H9 (cell line): ENCODE results near the gene IL1RAPL1. TPM values are rescaled to one million over a fixed set of nuclear protein-coding genes. Genes with fewer than 3 reads are reported as not detected.

Experiments
- DNase-seq: peaks from one replicate; pipeline ENCODE4 v3.0.0-alpha.2; 2017
- H2AFZ ChIP-seq: one replicate; pipeline ENCODE4 v1.6.1; 2013; ENCODE audit warnings: mild to moderate bottlenecking, low read length, control low read depth, moderate library complexity
- H2AK5ac ChIP-seq: 2 replicates; pipeline ENCODE4 v1.6.1; 2013; ENCODE audit warnings: low read length, control low read depth, mixed read lengths; ENCODE audit not compliant: insufficient read length
- H2BK120ac ChIP-seq: one replicate; pipeline ENCODE4 v1.6.1; 2013; ENCODE audit warnings: low read depth, mild to moderate bottlenecking, low read length, control low read depth, inconsistent platforms; ENCODE audit not compliant: poor library complexity, severe bottlenecking
- H2BK12ac ChIP-seq: 2 replicates; pipeline ENCODE4 v1.6.1; 2013; ENCODE audit warnings: low read length, control low read depth, mixed read lengths, low read depth; ENCODE audit not compliant: insufficient read length
- H2BK15ac ChIP-seq: 2 replicates; pipeline ENCODE4 v1.6.1; 2013; ENCODE audit warnings: low read depth, low read length, control low read depth
- H2BK20ac ChIP-seq: one replicate; pipeline ENCODE4 v1.6.1; 2013; ENCODE audit warnings: low read depth, mild to moderate bottlenecking, low read length, control low read depth, inconsistent platforms; ENCODE audit not compliant: poor library complexity, severe bottlenecking
- H2BK5ac ChIP-seq: 2 replicates; pipeline ENCODE4 v1.6.1; 2013; ENCODE audit warnings: low read length, control low read depth, mixed read lengths; ENCODE audit not compliant: insufficient read length
- H3K14ac ChIP-seq: 2 replicates; pipeline ENCODE4 v1.6.1; 2013; ENCODE audit warnings: low read length, control low read depth; ENCODE audit not compliant: insufficient read depth
- H3K18ac ChIP-seq: 2 replicates; pipeline ENCODE4 v1.6.1; 2013; ENCODE audit warnings: low read depth, mild to moderate bottlenecking, mixed read lengths, low read length, control low read depth; ENCODE audit not compliant: insufficient read length
- H3K23ac ChIP-seq: 2 replicates; pipeline ENCODE4 v1.6.1; 2013; ENCODE audit warnings: low read length, control low read depth, mixed read lengths, low read depth; ENCODE audit not compliant: insufficient read length
- H3K23me2 ChIP-seq: 2 replicates; pipeline ENCODE4 v1.6.1; 2013; ENCODE audit warnings: low read depth, mild to moderate bottlenecking, mixed read lengths, low read length, control low read depth; ENCODE audit not compliant: insufficient read length, poor library complexity, severe bottlenecking
- H3K27ac ChIP-seq: 2 replicates; pipeline ENCODE4 v1.5.1; 2013; ENCODE audit warnings: low read length, control low read depth, mixed read lengths, low read depth; ENCODE audit not compliant: insufficient read length
- H3K27me3 ChIP-seq: 2 replicates; pipeline ENCODE4 v1.6.1; 2013; ENCODE audit warnings: low read length, control low read depth, inconsistent platforms; ENCODE audit not compliant: insufficient read depth
- H3K4ac ChIP-seq: 2 replicates; pipeline ENCODE4 v1.6.1; 2013; ENCODE audit warnings: low read depth, mild to moderate bottlenecking, control low read depth, inconsistent platforms, low read length, moderate library complexity
- H3K4me1 ChIP-seq: 2 replicates; pipeline ENCODE4 v1.6.1; 2013; ENCODE audit warnings: low read length, control low read depth, inconsistent platforms; ENCODE audit not compliant: insufficient read depth
- H3K4me2 ChIP-seq: 2 replicates; pipeline ENCODE4 v1.6.1; 2013; ENCODE audit warnings: low read length, control low read depth, mixed read lengths; ENCODE audit not compliant: insufficient read length, insufficient read depth
- H3K56ac ChIP-seq: 2 replicates; pipeline ENCODE4 v1.6.1; 2013; ENCODE audit warnings: low read depth, mild to moderate bottlenecking, mixed read lengths, low read length, control low read depth; ENCODE audit not compliant: insufficient read length
- H3K79me1 ChIP-seq: 2 replicates; pipeline ENCODE4 v1.6.1; 2013; ENCODE audit warnings: low read depth, mild to moderate bottlenecking, moderate library complexity, low read length, control low read depth, inconsistent platforms; ENCODE audit not compliant: insufficient read depth, poor library complexity, severe bottlenecking
- H3K79me2 ChIP-seq: 2 replicates; pipeline ENCODE4 v1.6.1; 2013; ENCODE audit warnings: low read length, control low read depth, inconsistent platforms; ENCODE audit not compliant: insufficient read depth
- H3K9ac ChIP-seq: 2 replicates; pipeline ENCODE4 v1.6.1; 2013; ENCODE audit warnings: low read length, control low read depth, mixed read lengths; ENCODE audit not compliant: insufficient read length; ENCODE audit errors: extremely low read depth
- H3K9me3 ChIP-seq: one replicate; pipeline ENCODE4 v1.6.1; 2013; ENCODE audit warnings: low read depth, low read length, inconsistent platforms; ENCODE audit not compliant: control insufficient read depth
- H3T11ph ChIP-seq: one replicate; pipeline ENCODE4 v1.6.1; 2013; ENCODE audit warnings: mild to moderate bottlenecking, low read length, control low read depth, inconsistent platforms
- H4K20me1 ChIP-seq: one replicate; pipeline ENCODE4 v1.6.1; 2013; ENCODE audit not compliant: control insufficient read depth, insufficient read length, insufficient read depth
- H4K5ac ChIP-seq: 2 replicates; pipeline ENCODE4 v1.6.1; 2013; ENCODE audit warnings: low read depth, mild to moderate bottlenecking, mixed read lengths, low read length, control low read depth; ENCODE audit not compliant: insufficient read length
- H4K8ac ChIP-seq: replicated peaks from 2 replicates; pipeline ENCODE4 v1.6.1; 2013; ENCODE audit warnings: low read length, control low read depth, mixed read lengths, low read depth; ENCODE audit not compliant: insufficient read length
- H4K91ac ChIP-seq: 2 replicates; pipeline ENCODE4 v1.6.1; 2013; ENCODE audit warnings: low read depth, mild to moderate bottlenecking, moderate library complexity, mixed read lengths, low read length, control low read depth; ENCODE audit not compliant: insufficient read length
- H3K27ac Mint-ChIP-seq, 3 experiments: 2 replicates in 2 of 3; 3 replicates in 1 of 3; pipeline ENCODE4 v1.8.0; 2020 to 2021; ENCODE audit warnings: mixed read lengths in 3 of 3, mild to moderate bottlenecking in 1 of 3, moderate library complexity in 1 of 3
- H3K27me3 Mint-ChIP-seq: 2 replicates; pipeline ENCODE4 v1.8.0; 2021; ENCODE audit warnings: low read depth, mild to moderate bottlenecking, moderate library complexity, mixed read lengths
- H3K36me3 Mint-ChIP-seq, 3 experiments: 2 replicates in 2 of 3; 3 replicates in 1 of 3; pipeline ENCODE4 v1.8.0; 2020 to 2021; ENCODE audit warnings: low read depth in 3 of 3, mixed read lengths in 3 of 3; ENCODE audit not compliant: insufficient read depth in 1 of 3
- H3K4me1 Mint-ChIP-seq, 2 experiments: 2 replicates each; pipeline ENCODE4 v1.8.0; 2020; ENCODE audit warnings: mixed read lengths in 2 of 2
- H3K4me3 Mint-ChIP-seq, 2 experiments: 2 replicates in 1 of 2; 3 replicates in 1 of 2; pipeline ENCODE4 v1.8.0; 2020 to 2021; ENCODE audit warnings: mild to moderate bottlenecking in 2 of 2, mixed read lengths in 2 of 2, moderate library complexity in 1 of 2
- H3K9me3 Mint-ChIP-seq, 2 experiments: 2 replicates in 1 of 2; 3 replicates in 1 of 2; pipeline ENCODE4 v1.8.0; 2020; ENCODE audit warnings: mild to moderate bottlenecking in 2 of 2, mixed read lengths in 2 of 2, moderate library complexity in 1 of 2
- CTCF ChIP-seq: fragments of 200-600 bp; sonication (generic); conservative IDR thresholded peaks from 3 replicates; pipeline ENCODE4 v1.8.0; 2021; ENCODE audit warnings: antibody characterized with exemption, mild to moderate bottlenecking
- WGBS: extraction: QIAGEN DNeasy Blood & Tissue Kit; methylation state at CpG from one replicate; pipeline ENCODE4 v1.1.7; 2013; ENCODE audit warnings: missing lambda C conversion rate, low lambda C conversion rate, mixed read lengths; ENCODE audit not compliant: insufficient read length; ENCODE audit errors: extremely low coverage; 5-methylcytosine and 5-hydroxymethylcytosine counted together
- total RNA-seq: library from RNA; stranded (reverse); gene quantifications from 2 replicates; pipeline ENCODE4 v1.2.1, GENCODE V29; 2021

The IL1RAPL1 gene
- total RNA-seq, 1 experiment from 2014 or later, result 0.31 TPM

GRCh38 chrX:28979877-28980276 lies 392.6 kb downstream of the IL1RAPL1 start:
- Mint-ChIP-seq H3K27me3 (no peaks in the 10 kb centered on the region), H3K27ac (no peak overlapping the region), H3K36me3 (peaks cover 0 to 3% (median 0%) of the 10 kb centered on the region in 3 experiments; a peak in 2 of 7 replicates), H3K9me3 (peaks cover 6 to 49% of the 10 kb centered on the region in 2 experiments), H3K4me3 (no peak overlapping the region), H3K4me1 (peaks cover 8% of the 10 kb centered on the region in 2 experiments)
- no peak overlapping the region for H2BK15ac ChIP-seq
- no peaks in the 10 kb centered on the region for H3K27me3 ChIP-seq
- H3K4me1 ChIP-seq, result no peaks in the 10 kb centered on the region
- no peak for DNase-seq
- no peaks in the 10 kb centered on the region for H3K9me3 ChIP-seq
- no peak overlapping the region for H3K4ac ChIP-seq
- H4K20me1 ChIP-seq, result no peaks in the 10 kb centered on the region
- H3K14ac ChIP-seq, result no peak overlapping the region
- no peak overlapping the region for H3K56ac ChIP-seq
- H2BK5ac ChIP-seq, result no peak overlapping the region
- no peak overlapping the region for H3K9ac ChIP-seq
- H2AFZ ChIP-seq, result no peak overlapping the region
- no peaks in the 10 kb centered on the region for H3K79me1 ChIP-seq
- H3K18ac ChIP-seq, result no peak overlapping the region
- no peak for TF ChIP-seq CTCF
- no peaks in the 10 kb centered on the region for H3K23me2 ChIP-seq
- H2BK12ac ChIP-seq, result no peak overlapping the region
- H4K91ac ChIP-seq, result no peak overlapping the region
- H2AK5ac ChIP-seq, result no peak overlapping the region
- H3T11ph ChIP-seq, result no peak overlapping the region
- no peak overlapping the region for H2BK20ac ChIP-seq
- no peak overlapping the region for H4K8ac ChIP-seq
- H3K4me2 ChIP-seq, result no peak overlapping the region
- no peak overlapping the region for H4K5ac ChIP-seq
- H2BK120ac ChIP-seq, result no peak overlapping the region
- no CpG with 5 or more reads among the region's 1 CpG for WGBS
- H3K23ac ChIP-seq, result no peak overlapping the region
- H3K79me2 ChIP-seq, result no peaks in the 10 kb centered on the region
- no peak overlapping the region for H3K27ac ChIP-seq
